Stimulated activated CD4-positive, alpha-beta T cell treated with anti-CD3 and anti-CD28 coated beads, TNF-alpha, amount 100 ng/mL, for 48 hours (primary cell): ENCODE data around the gene BAZ2A.
"Not testable (repeated sequence)": the region's sequence is repeated elsewhere in the genome, so short reads cannot be mapped to it uniquely, and the experiment has no call there.

Experiments
- DNase-seq, 3 donors: peaks; one replicate each; pipeline ENCODE4 v3.0.0-alpha.2; 2020; ENCODE audit warnings: low read depth in 3 of 3

The BAZ2A gene

DNA sequence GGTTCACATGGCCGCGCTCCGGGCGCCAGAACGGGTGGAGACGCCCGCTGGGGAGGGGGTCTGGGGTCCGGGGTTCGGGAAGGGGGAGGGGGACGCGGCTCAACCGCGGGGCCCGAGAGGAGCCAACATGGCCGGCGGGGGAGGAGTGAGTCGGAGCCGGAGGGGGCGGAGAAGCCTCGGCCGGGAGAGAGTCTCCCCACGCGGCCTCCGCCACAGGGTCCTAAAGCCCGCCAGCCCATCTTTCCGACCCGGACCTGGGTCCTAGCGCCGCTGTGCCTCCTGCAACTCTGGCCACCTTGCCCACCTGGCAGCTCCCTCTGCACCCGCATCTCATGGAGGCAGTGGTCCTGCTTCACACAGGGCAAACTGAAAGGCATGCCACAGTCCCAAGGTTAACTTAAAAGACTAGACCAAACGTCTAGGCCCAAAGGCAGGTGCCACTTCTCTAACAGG is at the start of gene BAZ2A:
TSS of gene BAZ2A (minus strand) at position 147 of the 453 bp plus-strand sequence. CDS start 12,796 bp downstream, outside the sequence.
- DNase-seq, result peak; percentile 70 to 84 (median 79)

DNA sequence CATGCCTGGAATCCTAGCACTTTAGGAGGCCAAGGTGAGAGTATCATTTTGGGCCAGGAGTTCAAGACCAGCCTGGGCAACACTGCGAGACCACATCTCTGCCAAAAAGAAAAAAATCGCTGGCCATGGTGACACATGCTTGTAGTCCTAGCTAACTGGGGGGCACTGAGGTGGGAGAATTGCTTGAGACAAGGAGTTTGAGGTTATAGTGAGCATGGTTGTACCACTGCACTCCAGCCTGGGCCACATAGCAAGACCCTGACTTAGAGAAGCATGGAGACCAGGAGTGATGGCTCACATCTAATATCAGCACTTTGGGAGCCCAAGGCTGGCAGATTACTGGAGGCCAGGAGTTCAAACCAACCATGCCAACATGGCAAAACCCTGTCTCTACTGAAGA is 48.7 kb upstream of the BAZ2A start:
- no peak for DNase-seq

DNA sequence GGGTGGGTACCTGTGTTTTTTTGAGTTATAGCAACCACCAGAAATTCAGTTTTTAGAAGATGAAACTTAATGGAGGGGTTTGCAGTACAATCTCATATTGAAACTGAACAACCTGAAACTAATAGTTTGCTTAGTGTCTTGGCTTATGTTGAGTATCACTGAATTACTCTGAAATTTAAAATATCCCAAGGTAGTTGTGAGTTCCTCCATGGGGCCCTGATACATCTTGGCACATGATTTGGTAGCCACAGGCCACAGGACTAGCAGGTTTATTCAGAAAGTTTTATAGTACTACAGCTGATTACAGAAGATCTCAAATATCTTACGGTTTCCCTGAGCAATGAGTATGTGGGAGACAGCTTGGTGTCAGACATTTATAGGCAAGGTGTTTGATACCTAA is 47.6 kb upstream of the BAZ2A start:
- no peak for DNase-seq

DNA sequence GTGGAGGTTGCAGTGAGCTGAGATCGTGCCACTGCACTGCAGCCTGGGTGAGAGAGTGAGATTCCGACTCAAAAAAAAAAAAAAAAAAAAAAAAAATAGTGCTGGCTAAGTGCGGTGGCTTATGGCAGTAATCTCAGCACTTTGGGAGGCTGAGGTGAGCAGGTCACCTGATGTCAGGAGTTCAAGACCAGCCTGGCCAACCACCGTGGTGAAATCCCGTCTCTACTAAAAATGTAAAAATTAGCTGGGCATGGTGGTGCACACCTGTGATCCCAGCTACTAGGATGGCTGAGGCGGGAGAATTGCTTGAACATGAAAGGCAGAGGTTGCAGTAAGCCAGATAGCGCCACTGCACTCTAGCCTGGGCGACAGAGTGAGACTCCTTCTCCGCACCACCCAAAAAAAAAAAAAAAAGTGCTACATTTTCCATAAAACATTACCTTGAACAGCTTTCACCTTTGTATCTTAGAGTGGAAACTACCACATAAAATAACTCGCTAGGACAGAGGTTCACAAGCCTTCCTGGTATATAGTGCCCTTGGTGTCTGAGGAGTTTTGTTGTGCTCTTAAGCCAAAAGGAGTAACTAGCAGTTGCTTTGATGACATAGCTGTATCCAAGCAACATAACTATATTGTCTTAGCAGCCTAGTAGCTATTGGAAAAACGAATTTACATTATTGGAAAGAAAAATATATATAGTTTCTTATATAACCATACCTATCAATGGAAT is 46.9 kb upstream of the BAZ2A start:
- no peak for DNase-seq

DNA sequence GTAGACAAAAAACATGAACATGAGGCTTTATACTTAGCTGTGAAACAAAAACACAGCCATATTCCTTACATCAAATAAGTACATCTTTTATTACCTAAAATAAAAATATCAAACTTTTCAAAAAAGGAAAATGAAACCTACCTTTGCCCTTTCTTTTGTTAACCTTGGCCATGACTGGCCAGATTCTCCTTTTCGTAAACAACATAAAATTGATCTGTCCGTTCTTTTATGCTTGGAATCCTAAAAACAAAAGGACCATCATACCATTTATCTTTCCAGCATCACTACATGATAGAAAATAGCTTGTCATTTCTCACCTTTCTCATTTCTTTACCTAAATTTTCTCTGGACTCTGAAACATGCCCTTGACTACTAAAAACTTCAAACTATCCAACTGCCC is 41.5 kb upstream of the BAZ2A start:
- no peak for DNase-seq

DNA sequence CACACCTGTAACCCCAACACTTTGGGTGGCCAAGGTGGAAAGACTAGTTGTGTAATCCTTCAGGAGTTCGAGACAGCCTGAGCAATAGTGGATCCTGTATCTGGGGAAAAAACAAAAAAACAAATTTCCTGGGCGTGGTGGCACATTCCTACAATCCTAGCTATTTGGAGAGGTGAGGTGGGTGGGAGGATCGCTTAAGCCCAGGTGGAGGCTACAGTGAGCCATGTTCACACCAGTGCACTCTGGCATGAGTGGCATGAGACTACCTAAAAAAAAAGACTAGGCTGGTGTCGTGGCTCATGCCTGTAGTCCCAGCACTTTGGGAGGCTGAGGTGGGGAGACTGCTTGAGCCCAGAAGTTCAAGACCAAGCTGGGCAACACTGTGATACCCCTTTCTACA is 40.7 kb upstream of the BAZ2A start:
- DNase-seq, result no peak

DNA sequence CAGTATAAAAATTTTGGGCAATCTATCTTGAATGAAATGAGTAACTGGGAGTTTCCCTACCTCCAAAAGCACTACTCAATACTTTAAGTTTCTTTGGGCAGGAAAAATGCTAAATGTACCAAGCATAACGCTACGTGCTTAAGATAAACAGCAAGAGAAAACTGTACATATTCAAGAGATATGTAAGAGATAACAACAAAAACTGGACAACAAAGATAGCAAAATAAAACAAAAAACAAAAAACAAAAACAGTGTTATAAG is 38.0 kb upstream of the BAZ2A start:
- DNase-seq, result no peak

DNA sequence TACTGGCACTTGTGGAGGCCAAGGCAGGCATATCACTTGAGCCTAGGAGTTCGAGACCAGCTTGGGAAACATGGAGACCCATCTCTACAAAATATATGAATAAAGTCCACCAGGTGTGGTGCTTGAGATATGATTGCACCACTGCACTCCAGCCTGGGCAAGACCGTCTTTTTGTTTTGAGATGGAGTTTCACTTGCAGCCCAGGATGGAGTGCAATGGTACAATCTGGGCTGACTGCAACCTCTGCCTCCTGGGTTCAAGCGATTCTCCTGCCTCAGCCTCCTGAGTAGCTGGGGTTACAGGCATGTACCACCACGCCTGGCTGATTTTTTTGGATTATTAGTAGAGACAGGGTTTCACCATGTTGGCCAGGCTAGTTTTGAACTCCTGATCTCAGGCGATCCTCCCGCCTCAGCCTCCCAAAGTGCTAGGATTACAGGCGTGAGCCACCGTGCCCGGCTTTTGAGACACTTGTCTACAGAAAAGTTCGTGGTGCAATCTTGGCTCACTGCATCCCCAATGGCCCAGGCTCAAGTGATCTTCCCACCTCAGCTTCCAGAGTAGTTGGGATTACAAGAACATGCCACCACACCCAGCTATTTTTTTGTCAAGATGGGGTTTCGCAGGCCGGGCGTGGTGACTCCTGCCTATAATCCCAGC is 32.0 kb upstream of the BAZ2A start:
- DNase-seq, result no peak

DNA sequence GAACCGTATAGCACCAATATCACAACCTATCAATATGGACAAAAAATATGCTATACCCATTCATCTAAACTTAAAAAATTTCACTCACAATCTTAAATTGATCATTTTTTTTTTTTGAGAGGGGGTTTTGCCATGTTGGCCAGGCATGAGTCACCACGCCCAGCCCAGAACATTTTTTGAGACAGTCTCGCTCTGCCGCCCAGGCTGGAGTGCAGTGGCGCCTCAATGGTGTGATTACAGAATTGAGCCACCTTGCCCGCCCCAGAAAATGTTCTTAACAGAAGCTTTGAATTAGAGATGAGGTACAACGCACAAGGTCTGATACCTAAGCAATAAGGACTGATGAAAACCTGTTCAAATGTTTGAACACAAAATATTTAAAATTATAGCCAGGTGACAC is 31.4 kb upstream of the BAZ2A start:
- no peak for DNase-seq

DNA sequence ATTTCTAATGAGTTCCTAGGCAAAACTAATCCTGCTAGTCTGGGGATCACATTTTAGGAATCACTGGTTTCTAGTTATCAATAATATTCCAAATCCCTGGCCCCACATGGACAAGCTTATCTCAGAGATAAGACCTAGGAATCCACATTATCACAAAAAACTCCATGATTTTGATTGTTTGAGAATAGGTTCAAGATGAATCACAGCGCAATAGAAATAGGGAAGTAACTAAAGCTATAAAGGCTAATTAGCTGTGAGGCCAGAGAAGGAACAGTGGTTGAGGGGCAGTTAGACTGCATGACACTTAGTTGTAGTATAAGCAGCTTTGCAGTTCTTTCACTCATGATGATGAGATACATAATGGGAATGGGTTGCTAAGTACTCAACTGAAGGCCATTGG is 28.8 kb upstream of the BAZ2A start:
- DNase-seq, result no peak

DNA sequence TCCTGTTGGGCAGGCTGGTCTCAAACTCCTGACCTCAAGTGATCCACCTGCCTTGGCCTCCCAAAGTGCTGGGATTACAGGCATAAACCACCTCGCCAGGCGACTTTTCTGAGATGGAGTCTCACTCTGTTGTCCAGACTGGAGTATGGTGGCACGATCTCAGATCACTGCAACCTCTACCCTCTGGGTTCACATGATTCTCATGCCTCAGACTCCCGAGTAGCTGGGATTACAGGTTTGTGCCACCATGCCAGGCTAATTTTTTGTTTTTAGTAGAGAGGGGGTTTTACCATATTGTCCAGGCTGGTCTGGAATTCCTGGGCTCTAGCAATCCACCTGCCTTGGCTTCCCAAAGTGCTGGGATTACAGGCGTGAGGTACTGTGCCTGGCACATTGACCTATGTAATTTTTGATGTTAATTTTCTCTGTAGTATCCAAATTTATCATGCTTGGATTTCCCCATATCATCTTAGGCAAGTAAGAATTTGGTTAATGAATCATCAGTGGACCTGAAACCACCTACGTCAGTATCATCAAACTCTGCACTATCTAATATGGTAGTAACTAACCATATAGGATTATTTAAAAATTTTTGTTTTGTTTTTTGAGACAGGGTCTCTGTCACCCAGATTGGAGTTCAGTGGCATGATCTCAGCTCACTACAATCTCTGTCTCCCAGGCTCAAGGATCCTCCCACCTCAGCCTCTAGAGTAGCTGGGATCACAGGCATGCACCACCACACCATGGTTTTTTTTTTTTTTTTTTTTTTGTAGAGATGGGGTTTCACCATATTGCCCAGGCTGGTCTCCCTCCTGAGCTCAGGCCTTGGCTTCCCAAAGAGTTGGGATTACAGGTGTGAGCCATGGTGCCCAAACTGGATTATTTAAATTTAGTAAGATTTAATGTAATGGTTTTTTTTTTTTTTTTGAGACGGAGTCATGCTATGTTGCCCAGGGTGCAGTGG is 27.6 kb upstream of the BAZ2A start:
- DNase-seq, result no peak

DNA sequence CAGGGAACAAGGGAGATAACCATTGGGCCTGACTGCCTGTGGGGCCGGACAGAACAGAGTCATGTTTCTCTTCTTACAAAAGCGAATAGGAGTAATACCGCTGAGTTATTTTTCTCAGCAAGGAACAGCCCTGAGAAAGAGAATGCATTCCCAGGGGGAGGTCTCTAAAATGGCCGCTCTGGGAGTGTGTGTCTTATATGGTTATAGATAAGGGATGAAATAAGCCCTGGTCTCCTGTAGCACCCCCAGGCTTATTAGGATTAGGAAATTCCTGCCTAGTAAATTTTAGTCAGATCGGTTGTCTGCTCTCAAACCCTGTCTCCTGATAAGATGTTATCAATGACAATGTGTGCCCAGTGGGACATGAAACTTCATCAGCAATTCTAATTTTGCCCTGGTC is 23.7 kb upstream of the BAZ2A start:
- DNase-seq, result not testable (repeated sequence)

DNA sequence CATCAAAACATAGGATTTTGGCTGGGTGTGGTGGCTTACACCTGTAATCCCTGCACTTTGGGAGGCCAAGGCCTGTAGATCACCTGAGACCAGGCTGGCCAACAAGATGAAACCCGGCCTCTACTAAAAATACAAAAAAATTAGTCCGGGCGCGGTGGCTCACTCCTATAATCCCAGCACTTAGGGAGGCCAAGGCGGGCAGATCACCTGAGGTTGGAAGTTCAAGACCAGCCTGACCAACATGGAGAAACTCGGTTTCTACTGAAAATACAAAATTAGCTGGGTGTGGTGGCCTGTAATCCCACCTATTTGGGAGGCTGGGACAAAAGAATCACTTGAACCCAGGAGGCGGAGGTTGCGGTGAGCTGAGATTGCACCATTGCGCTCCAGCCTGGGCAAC is 17.9 kb upstream of the BAZ2A start:
- not testable (repeated sequence) for DNase-seq

DNA sequence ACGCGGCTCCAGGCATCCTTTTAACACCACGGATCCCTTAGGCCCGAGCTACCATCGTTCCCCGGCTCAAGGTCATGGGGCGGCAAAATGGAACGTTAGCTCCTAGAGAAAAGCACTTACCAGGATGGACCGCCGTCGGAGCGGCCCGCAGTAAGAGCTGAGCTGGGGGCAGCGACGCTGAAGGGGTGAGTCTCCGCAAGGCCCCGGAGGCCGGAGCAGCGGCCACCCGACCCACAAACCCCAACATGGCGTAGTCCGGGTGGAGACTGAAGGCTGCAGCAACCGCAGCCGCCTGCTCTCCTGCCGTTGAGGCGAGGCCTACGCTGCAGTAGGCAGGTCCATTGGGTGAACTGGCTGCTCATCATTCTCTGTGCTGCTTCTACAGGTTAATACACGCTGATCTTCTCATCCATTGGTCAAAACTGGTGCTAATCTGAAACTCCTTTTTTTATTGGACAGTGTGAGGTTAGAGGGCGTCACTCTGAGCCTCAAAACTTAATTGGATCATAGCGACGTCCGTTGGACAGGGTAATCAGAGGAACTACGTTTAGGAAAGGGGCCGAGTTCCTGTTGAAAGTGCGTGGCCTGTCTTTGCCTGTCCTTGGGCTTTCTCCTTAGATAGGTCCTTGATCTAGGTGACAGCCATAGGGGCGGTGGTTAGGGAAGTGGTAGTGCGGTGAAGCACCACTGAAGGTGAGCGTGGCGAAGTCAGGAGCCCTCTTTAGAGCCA is 15.8 kb upstream of the BAZ2A start, which contains the start of gene ATP5F1B:
TSS of gene ATP5F1B (minus strand) at position 268 of the 730 bp plus-strand sequence. CDS start at position 247, 21 bp downstream.
- peak; percentile 77 to 90 (median 82) for DNase-seq

DNA sequence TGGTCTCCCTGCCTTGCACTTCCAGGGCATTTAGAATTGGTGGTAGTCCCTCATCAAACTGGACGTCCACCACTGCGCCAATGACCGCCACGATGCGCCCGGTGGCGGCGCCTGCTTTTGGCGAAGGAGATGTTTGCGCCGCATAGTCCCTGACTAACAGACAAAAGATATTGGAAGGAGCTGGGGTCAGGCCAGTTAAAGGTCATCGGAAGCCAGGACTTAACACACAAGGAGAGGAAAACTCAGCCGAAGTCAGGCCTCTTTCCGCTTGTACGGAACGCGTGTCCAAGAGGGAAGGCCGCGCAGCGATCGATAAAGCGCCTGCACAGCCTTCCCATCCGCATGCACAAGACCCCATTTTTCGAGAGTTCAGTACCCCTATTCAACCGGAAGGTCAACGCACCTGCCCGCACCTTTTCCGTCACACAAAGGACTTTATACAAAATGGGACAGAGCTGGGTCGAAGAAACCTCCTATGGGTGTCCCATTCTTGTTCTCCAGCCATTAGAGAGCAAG is 15.1 kb upstream of the BAZ2A start:
- DNase-seq, result no peak

DNA sequence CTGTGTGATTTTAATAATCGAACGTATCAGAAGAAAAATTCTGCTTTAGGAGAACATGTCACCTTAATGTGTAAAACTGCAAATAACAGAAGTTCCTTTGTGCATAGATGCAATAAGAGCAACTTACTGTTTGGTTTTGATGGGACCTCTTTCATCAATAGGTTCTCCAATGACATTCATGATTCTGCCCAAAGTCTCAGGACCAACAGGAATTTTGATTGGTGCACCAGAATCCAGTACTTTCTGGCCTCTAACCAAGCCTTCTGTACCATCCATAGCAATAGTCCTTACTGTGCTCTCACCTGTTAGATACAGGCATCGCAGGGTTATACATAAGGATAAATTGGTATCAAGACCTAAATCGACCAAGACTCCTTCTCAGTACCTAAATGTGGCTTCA is 14.5 kb upstream of the BAZ2A start:
- DNase-seq, result no peak

DNA sequence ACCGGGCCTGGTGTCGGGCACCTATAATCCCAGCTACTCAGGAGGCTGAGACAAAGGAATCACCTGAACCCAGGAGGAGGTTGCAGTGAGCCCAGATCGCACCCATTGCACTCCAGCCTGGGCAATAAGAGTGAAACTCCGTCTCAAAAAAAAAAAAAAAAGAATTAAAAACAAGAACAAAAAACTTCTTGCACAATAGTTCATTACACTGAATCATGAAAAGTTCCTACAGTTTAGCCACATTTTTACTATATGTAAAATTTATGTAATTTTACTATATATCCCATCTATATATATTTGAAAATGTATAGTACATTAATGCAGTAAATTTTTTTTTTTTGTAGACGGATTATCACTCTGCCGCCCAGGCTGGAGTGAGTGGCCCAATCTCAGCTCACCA is 11.1 kb upstream of the BAZ2A start:
- DNase-seq, result no peak

DNA sequence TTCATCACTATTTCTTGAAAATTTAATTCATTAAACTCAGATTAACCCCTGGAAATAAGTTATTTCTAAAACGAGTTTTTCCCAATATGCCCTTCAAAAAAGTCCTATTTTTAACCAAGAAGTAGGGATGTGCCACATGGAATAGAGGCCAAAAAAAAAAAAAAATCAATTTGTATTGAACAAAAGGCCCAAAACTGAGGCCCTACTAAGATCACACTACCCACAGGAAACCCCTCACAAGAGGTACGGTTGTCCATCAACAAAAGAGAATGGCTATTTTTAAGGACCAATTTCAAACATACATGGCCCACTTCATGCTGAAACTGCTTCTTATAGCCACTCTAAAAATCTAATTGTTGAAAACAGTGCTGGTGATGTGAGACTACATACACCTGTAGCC is 7.5 kb upstream of the BAZ2A start:
- no peak for DNase-seq

DNA sequence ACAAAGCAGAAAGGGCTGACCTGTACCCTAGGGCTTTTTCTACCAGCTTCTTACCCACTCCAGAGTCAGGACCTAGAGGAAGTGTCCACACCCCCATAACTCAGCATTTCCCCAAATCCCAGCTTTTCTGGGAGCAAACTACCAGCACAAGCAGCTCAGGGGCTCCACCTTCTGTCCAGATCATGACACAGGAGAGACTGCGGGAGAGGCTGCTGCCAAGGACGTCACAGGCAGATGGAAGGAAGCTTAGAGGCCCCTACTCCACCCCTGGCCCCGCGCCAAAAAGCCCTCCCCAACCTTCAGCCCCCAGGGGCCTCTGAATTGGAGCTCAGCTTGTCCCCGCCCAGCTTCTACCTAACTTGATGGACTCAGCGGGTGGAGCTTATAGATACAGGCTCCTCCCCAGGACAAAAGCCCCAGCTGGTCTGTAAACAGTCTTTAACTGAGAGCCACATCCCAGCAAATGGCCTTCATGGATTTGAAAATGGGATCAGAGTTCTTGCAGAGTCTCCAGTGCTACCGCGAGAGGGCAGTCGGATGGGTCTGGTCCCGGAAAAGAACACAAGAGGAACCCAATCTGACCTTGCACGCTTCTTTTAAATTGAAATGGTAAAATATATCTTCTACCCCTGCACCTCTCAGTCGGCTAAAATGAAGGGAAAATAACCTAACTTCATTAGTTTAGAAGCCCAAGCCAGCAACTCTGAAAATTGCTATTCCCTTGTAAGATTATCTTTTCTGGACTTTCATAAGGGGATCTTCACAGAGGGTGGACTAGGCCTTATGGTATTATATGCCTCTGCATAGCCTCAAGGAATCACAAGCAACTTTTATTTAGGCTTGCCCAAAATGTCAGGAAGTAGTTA is 6.8 kb upstream of the BAZ2A start:
- DNase-seq, result peak; percentile 81 to 92 (median 90)
